ENCODE results near the gene ART1.
"Not testable (repeated sequence)": the region's sequence is repeated elsewhere in the genome, so short reads cannot be mapped to it uniquely, and the experiment has no call there.

The ART1 gene

GRCh38 chr11:3632070-3632660 is 12.8 kb upstream of the ART1 start:
- DNase-seq (ENCODE audit: low read depth) = no peak

GRCh38 chr11:3635641-3636375 is 9.1 kb upstream of the ART1 start:
- DNase-seq (ENCODE audit: low read depth) = no peak

- no peak for DNase-seq (ENCODE audit: low read depth)
These were observed 7.7 kb upstream of the ART1 start for GRCh38 chr11:3637201-3637600.

GRCh38 chr11:3638513-3638912 is 6.4 kb upstream of the ART1 start:
- DNase-seq (ENCODE audit: low read depth) = no peak

GRCh38 chr11:3639841-3640240 is 5.1 kb upstream of the ART1 start:
- no peak for DNase-seq (ENCODE audit: low read depth)

- no peak for DNase-seq (ENCODE audit: low read depth)
These were observed 3.7 kb upstream of the ART1 start for GRCh38 chr11:3641191-3641590.

- no peak for DNase-seq (ENCODE audit: low read depth)
These were observed 3.2 kb upstream of the ART1 start, which contains the start of gene ART5 for GRCh38 chr11:3641701-3642070. TSS of gene ART5 (minus strand) at chr11:3641992. CDS start at chr11:3641862, 130 bp downstream.

- DNase-seq (ENCODE audit: low read depth) = peak; percentile 67
These were observed 2.6 kb upstream of the ART1 start for GRCh38 chr11:3642071-3642951.

GRCh38 chr11:3643102-3643546 is 1.8 kb upstream of the ART1 start:
- DNase-seq (ENCODE audit: low read depth) = not testable (repeated sequence)

- no peak for DNase-seq (ENCODE audit: low read depth)
These were observed 624 bp downstream of the ART1 start for GRCh38 chr11:3645552-3645951.

GRCh38 chr11:3648843-3649242 is 3.9 kb downstream of the ART1 start:
- DNase-seq (ENCODE audit: low read depth) = not testable (repeated sequence)

GRCh38 chr11:3649374-3649773 is 4.4 kb downstream of the ART1 start:
- not testable (repeated sequence) for DNase-seq (ENCODE audit: low read depth)

GRCh38 chr11:3652514-3652913 is 7.6 kb downstream of the ART1 start:
- not testable (repeated sequence) for DNase-seq (ENCODE audit: low read depth)

- DNase-seq (ENCODE audit: low read depth) = no peak
These were observed 10.6 kb downstream of the ART1 start for GRCh38 chr11:3655547-3655946.

GRCh38 chr11:3657331-3657730 is 12.4 kb downstream of the ART1 start:
- DNase-seq (ENCODE audit: low read depth) = not testable (repeated sequence)

GRCh38 chr11:3658252-3658651 is 13.3 kb downstream of the ART1 start:
- no peak for DNase-seq (ENCODE audit: low read depth)

GRCh38 chr11:3659595-3660515 is 14.9 kb downstream of the ART1 start:
- DNase-seq (ENCODE audit: low read depth) = no peak

GRCh38 chr11:3660960-3661359 is 16.0 kb downstream of the ART1 start:
- no peak for DNase-seq (ENCODE audit: low read depth)

GRCh38 chr11:3662856-3663255 is 17.9 kb downstream of the ART1 start:
- DNase-seq (ENCODE audit: low read depth) = no peak

GRCh38 chr11:3664032-3664630 is 19.2 kb downstream of the ART1 start:
- DNase-seq (ENCODE audit: low read depth) = no peak

- DNase-seq (ENCODE audit: low read depth) = no peak
These were observed 20.6 kb downstream of the ART1 start for GRCh38 chr11:3665336-3666022.

Measured in activated T-helper 1 cell treated with Interleukin-2 at 50 U/mL for 16 hours (primary cell).